CD14-positive monocyte (primary cell): ENCODE measurements around the gene SLC35E1. TPM values are rescaled to one million over a fixed set of nuclear protein-coding genes. Genes with fewer than 3 reads are reported as not detected.

Experiments
- DNase-seq, 3 donors: peaks; one replicate each; pipeline ENCODE4 v3.0.0-alpha.2; 2011 to 2022
- H2AFZ ChIP-seq: 2 replicates; pipeline ENCODE4 v1.6.0; 2012; ENCODE audit warnings: mild to moderate bottlenecking, low read depth, low read length, inconsistent platforms; ENCODE audit not compliant: insufficient read depth, poor library complexity, severe bottlenecking
- H3K27ac ChIP-seq, 2 donors: 1 replicate in 1 of 2; 2 replicates in 1 of 2; pipeline ENCODE4 v1.5.1; 2012 to 2013; ENCODE audit warnings: low read length in 2 of 2, control low read depth in 1 of 2, inconsistent platforms in 1 of 2, low read depth in 1 of 2, mild to moderate bottlenecking in 1 of 2
- H3K27me3 ChIP-seq, 2 donors: one replicate each; pipeline versions ENCODE4 v1.6.0 to v1.6.1; 2011 to 2013; ENCODE audit warnings: low read length in 2 of 2; ENCODE audit not compliant: control insufficient read depth in 2 of 2, insufficient read depth in 2 of 2
- H3K36me3 ChIP-seq, 2 donors: replicated peaks in 1 of 2; 1 replicate in 1 of 2; 2 replicates in 1 of 2; pipeline versions ENCODE4 v1.5.1 to v1.6.1; 2012 to 2013; ENCODE audit warnings: low read length in 2 of 2, control low read depth in 1 of 2, inconsistent platforms in 1 of 2, mild to moderate bottlenecking in 1 of 2; ENCODE audit not compliant: insufficient read depth in 2 of 2, control insufficient read depth in 1 of 2
- H3K4me1 ChIP-seq, 2 donors: 1 replicate in 1 of 2; 2 replicates in 1 of 2; pipeline versions ENCODE4 v1.5.1 to v1.6.1; 2012 to 2013; ENCODE audit warnings: low read length in 2 of 2, control low read depth in 1 of 2, inconsistent platforms in 1 of 2, mild to moderate bottlenecking in 1 of 2, moderate library complexity in 1 of 2; ENCODE audit not compliant: insufficient read depth in 2 of 2, control insufficient read depth in 1 of 2
- H3K4me2 ChIP-seq: replicated peaks from 2 replicates; pipeline ENCODE3; 2012; ENCODE audit warnings: low read length, moderate library complexity, mild to moderate bottlenecking; ENCODE audit not compliant: poor library complexity, severe bottlenecking; ENCODE audit errors: extremely low read depth
- H3K4me3 ChIP-seq, 3 experiments: fragments of 200-600 bp in 1 of 3; sonication (generic) in 1 of 3; replicated peaks in 1 of 3; 1 replicate in 2 of 3; 2 replicates in 1 of 3; pipeline ENCODE4 v1.5.1; 2011 to 2013; ENCODE audit warnings: low read length in 3 of 3, mild to moderate bottlenecking in 3 of 3, control low read depth in 2 of 3, low read depth in 2 of 3, inconsistent platforms in 1 of 3, moderate library complexity in 1 of 3
- H3K79me2 ChIP-seq: 2 replicates; pipeline ENCODE4 v1.6.0; 2012; ENCODE audit warnings: mild to moderate bottlenecking, control low read depth, inconsistent platforms, low read length, moderate library complexity; ENCODE audit not compliant: insufficient read depth
- H3K9ac ChIP-seq: 2 replicates; pipeline ENCODE4 v1.6.0; 2017; ENCODE audit warnings: low read length, mild to moderate bottlenecking; ENCODE audit not compliant: insufficient read depth, poor library complexity, severe bottlenecking
- H3K9me3 ChIP-seq, 2 donors: replicated peaks in 1 of 2; 1 replicate in 1 of 2; 2 replicates in 1 of 2; pipeline versions ENCODE4 v1.5.1 to v1.6.1; 2012 to 2013; ENCODE audit warnings: low read length in 2 of 2, control low read depth in 1 of 2; ENCODE audit not compliant: control insufficient read depth in 1 of 2, insufficient read depth in 1 of 2
- H4K20me1 ChIP-seq: 2 replicates; pipeline ENCODE4 v1.6.0; 2012; ENCODE audit warnings: mild to moderate bottlenecking, low read length, control low read depth, moderate library complexity; ENCODE audit not compliant: insufficient read depth
- H3K27ac Mint-ChIP-seq, 7 donors: one replicate each; pipeline ENCODE4 v1.8.0; 2020; ENCODE audit warnings: mild to moderate bottlenecking in 7 of 7, mixed read lengths in 7 of 7, moderate library complexity in 6 of 7, inconsistent platforms in 2 of 7
- H3K27me3 Mint-ChIP-seq, 3 donors: one replicate each; pipeline ENCODE4 v1.8.0; 2021 to 2022; ENCODE audit warnings: low read depth in 3 of 3, mild to moderate bottlenecking in 3 of 3, mixed read lengths in 3 of 3, moderate library complexity in 3 of 3, inconsistent platforms in 1 of 3
- H3K36me3 Mint-ChIP-seq, 2 donors: one replicate each; pipeline ENCODE4 v1.8.0; 2020; ENCODE audit warnings: mixed read lengths in 2 of 2, inconsistent platforms in 1 of 2, mild to moderate bottlenecking in 1 of 2
- H3K4me1 Mint-ChIP-seq: one replicate; pipeline ENCODE4 v1.8.0; 2020; ENCODE audit warnings: mild to moderate bottlenecking, mixed read lengths
- H3K4me3 Mint-ChIP-seq, 2 donors: one replicate each; pipeline ENCODE4 v1.8.0; 2020; ENCODE audit warnings: mild to moderate bottlenecking in 2 of 2, mixed read lengths in 2 of 2, moderate library complexity in 1 of 2
- H3K9me3 Mint-ChIP-seq, 7 donors: one replicate each; pipeline ENCODE4 v1.8.0; 2020 to 2022; ENCODE audit warnings: mixed read lengths in 7 of 7, mild to moderate bottlenecking in 6 of 7, moderate library complexity in 6 of 7, inconsistent platforms in 2 of 7
- WGBS: methylation state at CpG from one replicate; pipeline ENCODE4 v1.1.5; 2013; ENCODE audit warnings: missing lambda C conversion rate; ENCODE audit not compliant: insufficient coverage; 5-methylcytosine and 5-hydroxymethylcytosine counted together
- intact Hi-C, 2 donors: fragments of 100-400 bp; cut with micrococcal nuclease; formaldehyde crosslinking; loops; one replicate each; pipeline versions ENCODE4 v1.15.0 to v1.15.1; 2023
- polyA plus RNA-seq, 3 donors: library from polyadenylated mRNA; depleted of rRNA in 1 of 3; unstranded in 2 of 3; stranded (reverse) in 1 of 3; fragments of 300-500 nt in 2 of 3; fragments of >200 nt in 1 of 3; fragmentation: Illumina TruSeq in 2 of 3; gene quantifications; 1 replicate in 2 of 3; 2 replicates in 1 of 3; pipeline ENCODE4 v1.2.3, GENCODE V29; 2012 to 2021
- small RNA-seq: library from RNA; depleted of rRNA; stranded (forward); fragments of <200 nt; gene quantifications from one replicate; pipeline ENCODE3, GENCODE V24; 2012; ENCODE audit warnings: low read depth; ENCODE audit not compliant: insufficient read length
- TF ChIP-seq, protein P1 (sequence below): fragments of 200-600 bp; IDR thresholded peaks from one replicate; pipeline ENCODE4 v1.8.0; 2022; ENCODE audit warnings: antibody characterized with exemption, mild to moderate bottlenecking

Gene SLC35E1
- polyA plus RNA-seq, 3 donors, result 12.1 to 28.8 (median 13.5) TPM

- no peaks in the 10 kb centered on the region for H3K79me2 ChIP-seq
- Mint-ChIP-seq H3K4me3 (no peak overlapping the region), H3K36me3 (peaks cover 1 to 6% of the 10 kb centered on the region in 2 donors), H3K27ac (peak overlapping the region in 1 of 7 donors; percentile 31), H3K4me1 (no peaks in the 10 kb centered on the region), H3K27me3 (no peaks in the 10 kb centered on the region), H3K9me3 (no peaks in the 10 kb centered on the region)
- H3K9ac ChIP-seq, result no peak overlapping the region
- 100% methylated on average over 2 of the region's 3 CpGs for WGBS
- DNase-seq, result no peak
- no peak overlapping the region for H3K4me3 ChIP-seq
- no peaks in the 10 kb centered on the region for H3K36me3 ChIP-seq
- H2AFZ ChIP-seq, result no peak overlapping the region
- H3K4me2 ChIP-seq, result no peak overlapping the region
- H3K27ac ChIP-seq, result no peak overlapping the region
- H3K4me1 ChIP-seq, result no peaks in the 10 kb centered on the region
- no peaks in the 10 kb centered on the region for H3K9me3 ChIP-seq
- no peaks in the 10 kb centered on the region for H3K27me3 ChIP-seq
- TF ChIP-seq, protein P1, sequence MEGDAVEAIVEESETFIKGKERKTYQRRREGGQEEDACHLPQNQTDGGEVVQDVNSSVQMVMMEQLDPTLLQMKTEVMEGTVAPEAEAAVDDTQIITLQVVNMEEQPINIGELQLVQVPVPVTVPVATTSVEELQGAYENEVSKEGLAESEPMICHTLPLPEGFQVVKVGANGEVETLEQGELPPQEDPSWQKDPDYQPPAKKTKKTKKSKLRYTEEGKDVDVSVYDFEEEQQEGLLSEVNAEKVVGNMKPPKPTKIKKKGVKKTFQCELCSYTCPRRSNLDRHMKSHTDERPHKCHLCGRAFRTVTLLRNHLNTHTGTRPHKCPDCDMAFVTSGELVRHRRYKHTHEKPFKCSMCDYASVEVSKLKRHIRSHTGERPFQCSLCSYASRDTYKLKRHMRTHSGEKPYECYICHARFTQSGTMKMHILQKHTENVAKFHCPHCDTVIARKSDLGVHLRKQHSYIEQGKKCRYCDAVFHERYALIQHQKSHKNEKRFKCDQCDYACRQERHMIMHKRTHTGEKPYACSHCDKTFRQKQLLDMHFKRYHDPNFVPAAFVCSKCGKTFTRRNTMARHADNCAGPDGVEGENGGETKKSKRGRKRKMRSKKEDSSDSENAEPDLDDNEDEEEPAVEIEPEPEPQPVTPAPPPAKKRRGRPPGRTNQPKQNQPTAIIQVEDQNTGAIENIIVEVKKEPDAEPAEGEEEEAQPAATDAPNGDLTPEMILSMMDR, result no peak
- H4K20me1 ChIP-seq, result no peaks in the 10 kb centered on the region
- intact Hi-C loops, result no loop called here
Observed at GRCh38 chr19:16504271-16504670, 67.9 kb downstream of the SLC35E1 start.

Small RNA genes lying within 50 kb of the gene (small RNA-seq; reads per million reads assigned to genes)
- gene RN7SL146P, result not detected

Other genes with a start within 250 kb of the SLC35E1 start
- 100 to 1,000 TPM in 1 of 3 donors, 10 to 100 TPM in 2; 34.0 to 331 (median 51.4) TPM for gene KLF2, start 247.6 kb downstream of the SLC35E1 start, polyA plus RNA-seq
- gene EPS15L1, start 100.4 kb downstream of the SLC35E1 start, polyA plus RNA-seq, result 10 to 100 TPM in 1 of 3 donors, 1 to 10 TPM in 2; 5.2 to 29.5 (median 6.1) TPM
- not detected for gene CALR3, start 76.2 kb downstream of the SLC35E1 start, polyA plus RNA-seq
- under 1 TPM in 2 of 3 donors, not detected in 1; 0.58 to 0.65 TPM for gene C19orf44, start 76.0 kb downstream of the SLC35E1 start, polyA plus RNA-seq
- gene CHERP, start 30.0 kb downstream of the SLC35E1 start, polyA plus RNA-seq, result 10 to 100 TPM in 1 of 3 donors, 1 to 10 TPM in 2; 3.2 to 18.8 (median 5.3) TPM
- 1 to 10 TPM; 1.1 to 7.1 (median 2.1) TPM for gene MED26, start 55.8 kb upstream of the SLC35E1 start, polyA plus RNA-seq
- gene SMIM7, start 87.7 kb upstream of the SLC35E1 start, polyA plus RNA-seq, result 10 to 100 TPM; 65.5 to 91.7 (median 86.7) TPM
- 10 to 100 TPM in 2 of 3 donors, 1 to 10 TPM in 1; 8.5 to 21.6 (median 10.6) TPM for gene TMEM38A, start 88.7 kb upstream of the SLC35E1 start, polyA plus RNA-seq
- gene NWD1, start 147.4 kb upstream of the SLC35E1 start, polyA plus RNA-seq, result under 1 TPM in 2 of 3 donors, not detected in 1; 0.03 to 0.05 TPM